A549 (cell line): ENCODE data around the gene OR13A1.
"Not testable (repeated sequence)": the region's sequence is repeated elsewhere in the genome, so short reads cannot be mapped to it uniquely, and the experiment has no call there.

Experiments
- CEBPB ChIP-seq, 2 experiments: fragments of >200 bp in 1 of 2; sonication (Bioruptor Twin) in 1 of 2; formaldehyde crosslinking in 1 of 2; IDR thresholded peaks; 2 replicates each; pipeline ENCODE4 v1.6.1; 2012 to 2016
- CTCF ChIP-seq: fragments of >200 bp; sonication (Bioruptor Twin); formaldehyde crosslinking; IDR thresholded peaks from 3 replicates; pipeline ENCODE4 v1.5.1; 2016
- KDM1A ChIP-seq: fragments of 200-600 bp; sonication (generic); IDR thresholded peaks from 2 replicates; pipeline ENCODE4 v1.6.1; 2016; ENCODE audit warnings: low read depth, mild to moderate bottlenecking
- POLR2AphosphoS2 ChIP-seq: conservative IDR thresholded peaks from 2 replicates; pipeline ENCODE4 v1.6.1; 2012; ENCODE audit warnings: low read length, improper control_type of control experiment, inconsistent platforms
- RCOR1 ChIP-seq: fragments of 150-350 bp; IDR thresholded peaks from 2 replicates; pipeline ENCODE4 v1.6.1; 2014; ENCODE audit warnings: antibody characterized with exemption, low read length, low read depth
- USF2 ChIP-seq: fragments of 450-650 bp; IDR thresholded peaks from 2 replicates; pipeline ENCODE4 v1.6.1; 2014; ENCODE audit warnings: antibody characterized with exemption
- ZFP36 ChIP-seq: fragments of 450-650 bp; IDR thresholded peaks from 2 replicates; pipeline ENCODE4 v1.6.1; 2014; ENCODE audit warnings: borderline replicate concordance; ENCODE audit not compliant: partially characterized antibody

- TF ChIP-seq POLR2AphosphoS2; KDM1A; CTCF; ZFP36; RCOR1; CEBPB (IDR thresholded peaks at IDR 0.05); USF2: not testable (repeated sequence)
These were observed 11.5 kb upstream of the OR13A1 start for GRCh38 chr10:45326864-45327263.
